Occipital lobe (tissue), 2 donors: ENCODE results near the gene NDEL1. TPM values are rescaled to one million over a fixed set of nuclear protein-coding genes. Genes with fewer than 3 reads are reported as not detected.
A peak's percentile ranks its signal among the peaks of the same experiment; 100 is the strongest.

Experiments
- DNase-seq: peaks from one replicate; lab custom pipeline; 2025; lab: John Stamatoyannopoulos, UW
- total RNA-seq: library from RNA; depleted of rRNA; stranded (reverse); fragments of >200 nt; gene quantifications from one replicate; pipeline ENCODE4 v1.2.3, GENCODE V29; 2014

Gene NDEL1
- total RNA-seq, 1 donor from 2014 or later, result 47.7 TPM

DNA sequence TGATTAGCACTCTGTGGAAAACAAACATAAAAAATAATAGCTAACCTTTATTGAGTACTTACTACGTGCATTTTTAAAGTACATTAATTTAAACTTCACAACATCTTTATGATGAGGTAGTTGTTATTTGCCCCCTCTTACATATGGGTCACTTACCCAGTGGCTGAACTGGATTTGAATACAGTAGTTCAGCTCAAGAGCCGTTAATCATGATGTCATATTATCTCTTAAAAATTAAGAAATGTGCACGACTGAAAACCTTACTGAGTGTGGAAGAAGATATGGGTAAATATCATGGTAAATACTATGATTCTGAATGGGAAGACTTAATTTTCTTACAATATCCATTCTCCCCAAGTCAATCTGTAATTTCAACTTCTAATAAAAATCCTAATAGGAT is 17.6 kb downstream of the NDEL1 start:
- DNase-seq, result no peak

DNA sequence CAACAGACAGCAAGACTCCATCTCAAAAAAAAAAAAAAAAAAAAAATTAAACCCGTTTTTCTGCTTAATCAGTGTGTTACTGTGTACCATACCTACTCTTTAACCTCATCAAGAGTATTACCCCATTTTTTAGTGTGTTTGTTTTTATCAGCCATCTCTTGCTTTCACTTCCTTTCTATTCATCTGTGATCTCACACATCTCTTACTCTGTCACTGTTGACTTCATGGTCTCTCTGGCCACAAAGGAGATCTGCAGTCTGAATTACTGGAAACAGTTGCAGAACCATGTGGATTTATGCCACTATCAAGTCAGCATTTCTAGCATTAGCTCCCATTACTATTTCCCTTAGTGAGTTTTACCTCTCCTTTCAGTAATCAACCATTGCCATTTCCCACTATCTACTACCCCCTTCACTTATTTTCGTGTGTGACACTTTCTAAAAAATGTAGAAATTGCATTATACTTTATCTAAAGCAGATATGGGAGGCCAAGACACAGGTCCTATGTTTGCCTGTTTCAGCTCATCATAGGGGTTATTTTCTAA is 20.1 kb downstream of the NDEL1 start:
- no peak for DNase-seq

DNA sequence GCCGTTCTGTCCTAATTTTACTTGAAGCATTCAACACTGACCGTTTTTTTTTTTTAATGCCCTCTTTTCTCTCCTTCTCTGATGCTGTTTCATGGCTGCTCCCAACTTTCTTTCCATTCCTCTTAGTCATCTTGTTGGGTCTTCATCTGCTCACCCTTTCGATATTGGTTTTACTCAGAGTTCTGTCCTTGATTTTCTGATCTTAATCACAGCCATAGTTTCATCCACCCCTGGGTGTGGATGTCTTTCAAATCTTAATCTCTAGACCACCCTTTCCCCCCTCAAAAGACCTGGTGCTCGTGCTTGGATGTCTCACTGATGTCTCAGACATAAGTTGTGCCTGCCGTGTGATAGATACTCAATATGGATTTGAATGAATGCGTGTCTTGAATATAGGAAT is 22.4 kb downstream of the NDEL1 start:
- no peak for DNase-seq

DNA sequence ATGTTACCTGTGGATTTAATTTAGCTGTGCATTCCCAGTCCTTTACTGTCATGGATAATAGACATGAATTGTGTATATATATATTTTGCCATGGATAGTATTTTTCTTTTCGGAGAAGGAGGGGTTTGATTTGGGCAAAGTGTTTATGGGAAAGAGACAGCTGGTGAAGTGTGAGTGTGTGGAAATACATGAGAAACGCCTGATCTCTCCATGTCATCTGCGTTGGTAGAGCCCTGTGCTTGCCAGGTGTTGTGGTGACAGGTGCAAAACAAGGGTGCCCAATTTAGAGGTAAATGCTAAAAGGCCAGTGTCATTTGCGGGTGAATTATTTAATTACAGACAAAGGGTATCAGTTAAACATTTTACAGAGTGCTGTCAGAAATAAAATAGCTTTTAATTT is 23.4 kb downstream of the NDEL1 start:
- DNase-seq, result no peak

DNA sequence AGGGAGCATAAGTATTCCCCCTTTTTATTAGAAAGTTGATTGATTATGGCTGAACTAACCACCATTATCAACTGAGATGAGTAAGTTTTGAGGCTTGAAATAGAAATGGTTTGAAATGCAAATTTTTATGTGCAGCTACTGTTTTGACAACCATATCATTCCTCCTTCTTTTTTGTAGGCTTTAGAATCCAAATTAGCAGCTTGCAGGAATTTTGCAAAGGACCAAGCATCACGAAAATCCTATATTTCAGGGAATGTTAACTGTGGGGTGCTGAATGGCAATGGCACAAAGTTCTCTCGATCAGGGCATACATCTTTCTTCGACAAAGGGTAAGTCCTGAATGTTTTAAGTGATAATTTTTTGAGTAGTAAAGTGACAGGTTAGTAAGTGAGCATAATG is 24.1 kb downstream of the NDEL1 start:
- DNase-seq, result no peak

DNA sequence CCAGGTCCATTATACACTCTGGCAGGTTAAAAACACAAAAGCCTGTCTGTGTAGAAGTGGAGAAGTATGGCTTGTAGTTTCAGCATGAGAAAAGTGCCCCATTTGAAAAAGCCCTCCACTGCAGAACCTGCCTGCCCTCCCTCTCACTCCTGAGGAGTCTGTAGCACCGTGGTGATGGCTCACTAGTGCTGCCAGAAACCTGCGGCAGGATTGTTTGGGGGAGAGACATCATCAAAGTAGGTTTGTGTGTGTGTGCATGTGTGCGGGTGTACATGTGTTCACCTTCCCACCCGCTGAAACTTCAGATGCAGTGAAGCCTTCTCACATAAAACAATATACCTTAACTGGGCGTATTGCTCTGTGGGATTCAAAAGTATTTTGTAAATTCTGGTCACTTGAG is 26.9 kb downstream of the NDEL1 start:
- no peak for DNase-seq

DNA sequence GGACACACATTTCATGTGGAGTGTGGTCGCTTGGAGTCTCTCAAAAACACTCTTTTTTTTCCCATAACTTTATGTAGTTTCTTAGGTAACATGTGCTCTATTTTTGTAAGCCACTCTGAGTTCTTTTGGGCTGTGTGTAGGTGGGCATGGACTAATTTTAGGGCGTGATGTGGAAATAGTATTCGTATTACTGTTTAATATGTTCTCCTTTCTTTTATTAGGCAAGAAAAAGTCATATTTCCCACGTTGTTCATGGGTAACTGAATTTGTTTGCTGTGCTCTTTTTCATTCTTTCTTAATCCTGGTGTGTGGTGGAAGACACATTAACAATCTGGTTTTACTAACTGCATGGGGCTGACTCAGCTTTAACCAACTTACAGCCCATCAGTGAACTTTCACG is 27.4 kb downstream of the NDEL1 start:
- no peak for DNase-seq

DNA sequence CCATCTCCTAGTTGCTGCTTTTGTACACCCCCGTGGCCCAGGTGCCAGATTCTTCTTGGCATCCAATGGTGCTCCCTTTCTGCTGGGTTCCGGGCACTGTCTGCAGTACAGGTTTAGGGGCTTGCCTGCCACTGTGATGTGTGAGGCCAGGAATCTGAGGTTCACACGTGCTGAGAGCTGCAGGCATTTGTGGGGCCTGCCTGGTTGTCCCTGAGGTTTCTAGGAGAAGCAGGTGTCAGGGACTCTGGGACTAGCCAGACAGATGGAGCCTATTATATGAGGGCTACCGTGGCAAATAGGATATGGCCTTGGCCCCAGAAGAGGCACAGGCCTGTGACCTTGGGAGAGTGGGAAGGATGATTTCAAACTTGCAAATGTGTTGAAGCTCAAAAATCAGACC is 29.3 kb downstream of the NDEL1 start:
- DNase-seq, result no peak

DNA sequence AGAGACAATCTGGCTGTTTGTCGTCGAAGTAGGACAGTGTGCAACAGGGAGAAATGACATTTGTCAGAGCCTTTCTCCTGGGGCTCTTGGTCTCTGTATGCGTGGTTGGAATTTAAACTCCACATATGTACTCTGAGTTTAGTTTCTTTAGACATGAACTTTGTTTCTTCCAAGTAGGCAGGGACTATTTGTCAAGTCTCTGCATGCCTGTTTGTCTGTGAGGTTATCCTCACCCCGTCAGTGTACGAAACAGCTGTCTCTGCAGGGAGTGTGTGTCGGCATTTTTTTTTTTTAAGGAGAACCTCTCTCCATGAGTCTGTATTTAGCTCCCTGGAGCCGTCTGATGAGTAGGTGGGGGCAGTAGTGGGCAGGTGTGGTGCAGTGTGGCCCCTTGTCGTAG is 29.7 kb downstream of the NDEL1 start:
- DNase-seq, result no peak

DNA sequence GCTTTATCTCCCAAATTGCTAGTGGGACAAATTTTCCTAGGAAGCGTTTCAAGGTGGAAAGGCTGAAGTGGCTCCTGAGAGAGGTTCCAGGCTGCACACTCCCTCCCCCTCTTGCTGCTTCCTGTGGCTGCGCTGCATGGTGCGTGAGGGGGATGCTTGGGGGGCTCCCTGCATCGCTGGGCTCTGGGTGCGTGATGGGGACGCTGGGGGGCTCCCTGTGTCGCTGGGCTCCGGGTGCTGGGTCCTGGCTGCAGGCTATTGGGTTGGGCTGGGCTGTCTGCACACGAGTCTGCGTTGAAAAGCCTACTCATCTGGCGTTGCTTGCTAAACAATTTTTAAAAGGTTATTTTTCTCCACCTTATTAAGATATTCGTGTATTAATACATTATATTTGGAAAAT is 30.1 kb downstream of the NDEL1 start:
- DNase-seq, result no peak

DNA sequence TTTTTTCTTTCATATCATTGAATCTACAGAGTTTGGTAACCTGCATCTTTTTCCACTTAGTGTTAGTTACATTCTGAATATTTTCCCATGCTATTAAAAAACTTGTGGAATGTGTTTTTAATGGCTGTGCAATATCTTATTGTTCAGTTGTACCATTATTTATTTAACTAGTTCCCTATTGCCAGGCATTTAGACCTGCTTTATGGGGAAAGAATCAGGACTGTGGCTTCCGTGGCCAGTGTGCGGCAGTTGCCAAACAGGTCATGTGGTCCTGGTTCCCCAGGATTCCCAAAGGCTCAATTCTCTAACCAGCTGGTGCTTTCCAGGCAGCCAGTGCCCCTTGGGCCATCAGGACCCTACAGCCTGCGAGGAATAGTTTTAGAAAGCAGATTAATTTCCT is 30.8 kb downstream of the NDEL1 start:
- DNase-seq, result no peak

DNA sequence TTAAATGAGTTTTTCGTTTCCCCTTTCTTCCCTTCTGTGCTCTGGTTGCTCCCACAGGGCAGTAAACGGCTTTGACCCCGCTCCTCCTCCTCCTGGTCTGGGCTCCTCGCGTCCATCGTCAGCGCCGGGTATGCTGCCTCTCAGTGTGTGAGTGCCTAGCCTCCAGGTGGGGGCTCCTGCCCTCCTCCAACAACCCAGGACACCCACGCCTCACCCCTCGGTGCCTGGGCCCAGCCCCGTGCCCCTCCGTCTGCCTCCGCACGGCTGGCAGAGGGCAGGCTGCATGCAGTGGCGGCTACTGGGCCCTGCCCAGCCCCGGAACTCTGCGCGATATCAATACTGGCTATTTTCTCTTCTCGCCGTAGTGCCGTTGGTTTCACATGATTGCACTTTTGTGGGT is 31.2 kb downstream of the NDEL1 start:
- no peak for DNase-seq

DNA sequence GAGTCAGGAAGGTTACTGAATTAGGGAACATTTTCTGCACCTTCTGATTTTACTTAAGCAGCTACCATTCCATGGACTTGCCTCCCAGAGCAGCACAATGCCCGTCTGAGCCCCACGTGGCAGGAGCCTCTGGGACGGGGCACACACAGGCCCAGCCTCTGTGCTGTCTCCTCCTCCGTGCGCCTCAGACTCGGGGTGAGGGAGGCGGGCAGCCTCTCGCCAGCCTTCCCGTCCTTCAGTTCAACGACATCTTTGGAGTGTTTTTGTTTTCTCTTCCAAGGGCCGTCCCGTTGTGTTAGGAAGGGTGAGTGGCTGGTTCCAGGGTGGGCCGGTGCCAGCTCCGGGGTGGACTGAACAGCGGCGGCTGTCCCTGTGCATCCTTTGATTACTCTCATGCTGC is 31.8 kb downstream of the NDEL1 start:
- no peak for DNase-seq

DNA sequence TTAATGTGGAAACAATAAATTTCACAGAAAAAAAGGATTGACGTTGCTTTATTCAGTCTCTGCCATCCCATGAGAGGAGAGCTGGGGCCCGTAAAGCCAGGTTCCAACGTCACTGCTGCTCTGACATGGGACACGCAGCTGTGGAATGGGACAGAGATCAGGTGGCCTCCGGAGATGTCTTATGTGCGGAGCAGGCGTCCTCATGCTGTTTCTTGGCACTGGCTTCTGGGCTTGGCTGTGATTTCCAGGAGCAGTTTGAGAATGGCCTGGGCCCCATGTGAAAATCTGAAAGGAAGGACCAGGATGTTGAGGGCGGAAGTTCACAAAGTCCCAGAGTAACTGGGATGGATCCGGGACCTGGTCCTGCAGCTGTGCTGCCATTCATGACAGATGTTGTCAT is 32.4 kb downstream of the NDEL1 start:
- DNase-seq, result no peak

DNA sequence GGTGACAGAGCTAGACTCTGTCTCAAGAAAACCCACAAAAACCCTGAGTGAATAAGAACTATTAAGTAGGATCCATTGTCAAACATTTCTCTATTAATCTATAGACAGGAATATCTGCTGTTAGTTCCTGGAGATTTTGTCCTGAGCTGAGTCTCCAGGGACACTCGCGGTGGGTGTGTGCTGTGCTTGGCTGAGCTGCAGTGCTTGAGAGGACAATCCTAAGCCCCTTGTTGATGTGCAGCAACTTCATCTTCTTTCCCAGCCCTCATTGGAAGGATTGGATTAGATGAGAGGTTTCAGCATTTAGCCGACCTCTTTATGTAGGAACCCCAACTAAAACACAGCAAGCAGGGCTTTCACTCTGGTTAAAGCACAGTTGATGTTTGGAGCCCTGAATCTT is 33.3 kb downstream of the NDEL1 start:
- DNase-seq, result no peak

DNA sequence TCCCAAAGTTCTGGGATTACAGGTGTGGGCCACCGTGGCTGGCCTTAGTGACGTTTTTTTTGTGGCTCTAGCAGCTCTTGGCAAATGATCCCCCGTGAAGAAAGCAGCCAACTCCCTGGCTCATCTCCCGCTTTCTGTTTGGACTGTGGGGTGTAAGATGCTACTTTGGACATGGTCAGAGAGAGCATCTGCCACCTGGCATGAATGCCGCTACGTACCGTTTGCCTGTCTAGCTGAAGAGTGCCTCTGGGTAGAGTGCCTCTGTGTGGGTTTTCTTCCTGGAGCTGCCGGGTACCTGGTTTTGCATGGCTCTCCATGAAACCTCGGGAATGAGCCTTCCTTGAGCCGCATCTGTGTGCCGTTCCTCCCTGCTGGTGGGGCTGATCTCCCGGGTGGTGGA is 34.3 kb downstream of the NDEL1 start:
- no peak for DNase-seq

DNA sequence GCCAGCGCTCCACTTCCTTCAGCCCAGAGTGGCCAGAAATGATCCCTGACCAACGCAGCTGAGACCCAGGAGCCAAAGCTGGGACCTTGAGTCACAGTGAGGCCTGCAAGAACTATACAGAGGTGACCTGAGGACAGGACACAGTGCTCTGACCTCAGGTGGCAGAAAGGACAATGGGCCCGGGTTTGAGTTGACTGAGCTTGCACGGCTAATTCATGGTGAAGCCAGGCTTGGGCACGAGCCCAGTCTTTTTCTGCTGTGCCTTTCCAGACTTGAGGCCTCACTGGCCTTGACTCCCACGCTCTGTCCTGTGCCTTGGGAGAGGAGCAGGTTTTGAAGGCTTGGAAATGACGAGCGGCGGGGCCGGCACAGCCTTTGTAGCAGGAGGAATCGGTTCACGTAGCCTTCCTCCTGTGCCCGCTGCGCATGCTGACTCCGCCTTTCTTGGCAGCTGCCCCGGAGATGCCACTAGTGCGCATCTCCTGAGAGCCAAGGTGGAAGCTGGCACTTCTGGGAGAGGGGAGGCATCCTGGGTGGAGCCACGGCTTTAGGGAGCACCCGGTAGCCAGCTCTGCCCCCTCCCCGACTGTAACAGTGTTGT is 34.9 kb downstream of the NDEL1 start:
- DNase-seq, result peak; percentile 54

DNA sequence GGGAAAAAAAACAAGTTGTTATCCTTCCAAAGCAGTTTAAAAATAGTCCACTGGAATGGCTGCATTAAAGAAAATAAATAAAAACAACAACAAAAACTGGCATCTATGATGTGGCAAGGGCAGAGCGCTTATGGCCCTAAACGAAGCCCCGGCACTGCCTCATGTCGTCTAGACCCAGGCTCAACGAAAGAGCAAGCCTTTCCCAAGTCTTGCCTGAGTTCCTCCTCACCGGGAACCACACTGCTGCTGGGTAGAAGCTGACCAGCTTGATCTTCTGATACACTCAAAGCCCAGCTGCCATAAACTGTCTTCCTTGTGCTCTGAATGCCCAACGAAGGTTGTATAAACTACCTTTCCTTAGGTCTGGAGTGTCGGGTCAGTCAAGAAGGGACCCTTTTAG is 37.0 kb downstream of the NDEL1 start:
- DNase-seq, result no peak

DNA sequence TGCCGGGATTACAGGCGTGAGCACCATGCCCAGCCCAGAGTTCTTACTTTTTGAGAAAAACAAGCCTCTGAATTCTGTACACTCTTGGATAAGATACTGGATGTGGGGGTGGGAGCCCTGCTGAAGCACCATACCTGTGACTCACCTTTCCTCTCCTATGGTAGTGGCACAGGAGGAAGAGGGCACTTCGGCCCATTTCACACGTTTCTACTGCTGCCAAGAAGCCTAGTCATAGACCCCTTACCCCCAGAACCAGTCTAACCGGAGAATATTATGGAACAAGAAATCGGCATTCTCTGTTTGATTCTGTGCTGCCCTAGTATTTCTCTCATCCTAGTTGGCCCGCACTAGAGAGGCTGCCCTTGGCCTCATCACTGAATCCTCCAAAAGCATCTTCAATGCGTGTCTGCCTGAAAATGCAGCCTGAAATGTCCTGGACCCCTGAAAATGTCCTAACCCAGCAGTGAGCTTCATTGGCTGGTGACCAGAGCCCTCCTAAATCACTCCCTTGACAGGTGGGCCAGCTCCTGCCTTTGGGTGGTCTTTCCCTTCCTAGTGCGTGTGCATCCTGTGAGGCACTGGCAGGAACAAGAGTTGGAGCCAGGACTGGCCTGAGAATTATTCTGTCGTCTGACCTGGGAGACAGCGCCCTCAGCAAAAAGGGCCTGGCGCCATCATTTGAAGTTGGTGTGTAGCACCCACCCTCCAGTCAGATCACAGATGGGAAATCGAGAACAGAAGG is 37.9 kb downstream of the NDEL1 start:
- DNase-seq, result no peak

DNA sequence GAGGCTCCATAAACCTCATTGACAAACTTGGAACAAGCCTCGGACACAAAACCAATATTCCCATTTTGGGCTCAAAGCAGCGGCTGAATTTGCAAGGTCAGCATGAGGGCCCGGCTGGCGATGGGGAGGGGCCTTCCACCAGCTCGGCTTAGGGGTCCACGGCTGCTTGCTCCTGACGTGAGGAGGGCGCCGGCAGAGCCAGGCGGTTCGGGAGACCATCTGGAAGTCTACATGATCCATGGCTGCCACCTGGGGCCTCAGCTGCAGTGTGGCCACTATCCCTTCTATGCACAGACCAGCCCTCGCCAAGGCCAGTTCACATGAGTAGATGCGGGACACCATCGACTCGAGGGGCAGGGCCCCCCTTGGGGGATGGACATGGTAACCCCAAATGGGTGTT is 39.1 kb downstream of the NDEL1 start:
- DNase-seq, result no peak

DNA sequence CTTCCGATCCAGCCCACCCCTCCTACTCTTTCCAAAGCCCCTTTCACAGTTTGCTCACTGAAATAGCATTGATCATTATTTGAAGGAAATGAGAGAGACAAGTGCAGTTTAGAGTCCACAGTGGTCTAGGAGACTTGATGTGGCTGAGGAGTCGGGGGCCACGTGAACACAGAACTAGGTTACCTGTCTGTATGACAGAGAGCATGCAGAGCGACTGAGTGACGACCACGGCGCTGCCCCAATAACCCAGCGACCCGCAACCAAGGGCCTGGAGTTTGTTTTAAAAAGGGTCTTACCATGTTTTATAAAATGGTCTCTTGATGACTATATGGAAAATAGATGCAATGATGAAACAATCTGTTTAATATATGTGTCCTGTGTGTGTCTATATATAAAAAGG is 39.5 kb downstream of the NDEL1 start:
- no peak for DNase-seq

DNA sequence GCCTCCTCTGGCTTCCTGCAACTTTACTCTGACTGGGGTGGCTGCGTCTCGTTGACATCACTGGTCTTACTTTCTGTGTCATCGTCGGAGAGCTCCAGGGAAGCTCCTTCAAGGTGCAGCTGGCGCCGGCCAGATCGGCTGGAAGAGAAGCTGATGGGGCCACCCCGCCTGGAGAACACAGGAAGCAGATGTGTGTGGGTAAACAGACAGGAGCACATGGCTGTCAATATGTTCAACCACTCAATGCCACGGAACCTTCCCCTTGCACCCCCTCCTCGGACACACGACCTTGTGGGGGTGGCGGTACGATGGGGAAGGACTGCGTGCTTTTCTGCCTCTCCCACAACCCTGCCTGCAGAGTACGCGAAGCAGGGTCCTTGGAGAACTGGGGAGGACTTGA is 40.1 kb downstream of the NDEL1 start:
- no peak for DNase-seq

DNA sequence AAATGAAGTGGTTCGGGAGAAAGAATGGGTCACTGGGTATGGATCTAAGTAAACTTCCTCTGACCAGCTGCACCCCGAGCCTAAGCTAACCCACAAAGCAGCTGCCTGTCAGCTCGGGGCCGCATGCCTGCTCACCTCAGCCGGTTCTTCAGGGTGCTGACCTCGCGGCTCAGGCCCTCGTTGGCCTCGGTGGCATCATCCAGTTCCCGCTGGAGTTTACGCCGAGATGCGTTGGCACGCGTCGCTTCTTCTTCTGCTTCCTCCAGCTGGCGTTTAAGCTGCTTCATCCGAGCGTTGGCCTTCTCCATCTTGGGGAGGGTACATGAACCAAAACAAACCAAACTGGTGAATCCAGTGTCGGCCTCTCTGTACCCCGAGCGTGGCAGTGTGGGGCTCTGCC is 41.1 kb downstream of the NDEL1 start:
- DNase-seq, result no peak
